Left lobe of liver (tissue), 2 donors: ENCODE results near the gene PTPRM. TPM values are rescaled to one million over a fixed set of nuclear protein-coding genes. Genes with fewer than 3 reads are reported as not detected.

Experiments
- ATAC-seq: fragments of 200-7000 bp; cut with Tn5 transposase; one replicate; pipeline ENCODE4 v1.9.1; 2020; ENCODE audit warnings: mild to moderate bottlenecking, moderate library complexity
- DNase-seq: peaks from one replicate; pipeline ENCODE4 v3.0.0-alpha.2; 2020; ENCODE audit warnings: low spot score
- total RNA-seq: library from RNA; stranded (reverse); gene quantifications from one replicate; pipeline ENCODE4 v1.2.1, GENCODE V29; 2021
- donor health status: DM: no; HTN: no; CAD: no; lungs with moderate emphysema.
- donor health status: DM: no; HTN: yes; CAD: no.

PTPRM gene
- total RNA-seq, 1 donor from 2014 or later: 34.7 TPM

GRCh38 chr18:7624697-7625096, 57.6 kb downstream of the PTPRM start:
- DNase-seq: no peak
- no peak for ATAC-seq

GRCh38 chr18:7626175-7626921, 59.2 kb downstream of the PTPRM start:
- DNase-seq (peak; percentile 58), ATAC-seq (peak; percentile 83)

GRCh38 chr18:7626922-7627440, 59.9 kb downstream of the PTPRM start:
- no peak for DNase-seq
- ATAC-seq: peak; percentile 51

GRCh38 chr18:7629416-7629815, 62.3 kb downstream of the PTPRM start:
- DNase-seq: no peak
- no peak for ATAC-seq

DNA sequence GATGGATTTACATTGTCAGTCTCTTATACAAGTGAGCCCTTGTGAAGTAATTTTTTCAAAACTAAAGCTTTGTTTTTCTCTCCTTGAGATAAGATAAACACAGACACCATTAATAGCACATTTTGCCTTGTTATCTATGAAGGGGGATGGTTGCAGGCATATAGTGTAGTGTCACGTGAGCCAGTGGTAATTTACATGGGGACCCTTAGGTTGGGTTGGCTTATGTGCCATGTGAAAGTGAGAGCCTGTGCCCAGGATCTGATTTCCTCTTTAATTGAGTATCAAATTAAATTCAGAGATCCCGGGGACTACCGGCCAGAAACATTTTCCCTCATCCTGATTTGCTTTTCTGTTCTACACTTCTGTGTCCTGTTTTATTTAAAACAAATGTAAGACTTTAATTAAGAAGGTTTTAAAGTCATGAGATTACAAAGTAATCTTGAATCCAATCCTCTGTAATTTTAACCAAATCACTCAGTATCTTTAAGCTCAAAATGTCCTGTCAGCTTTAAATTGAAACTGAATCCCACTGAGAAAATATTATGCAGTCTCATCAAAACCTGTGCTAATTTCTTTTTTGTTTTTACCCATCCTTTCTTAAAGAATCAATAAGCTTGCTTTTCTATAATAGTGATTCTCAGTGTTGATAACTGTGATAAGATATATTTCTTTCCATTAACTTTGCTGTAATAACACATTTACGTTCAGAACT, 63.8 kb downstream of the PTPRM start:
- no peak for DNase-seq
- no peak for ATAC-seq

GRCh38 chr18:7632152-7633098, 65.3 kb downstream of the PTPRM start:
- ATAC-seq (no peak), DNase-seq (no peak)

- ATAC-seq: no peak
These were observed 66.1 kb downstream of the PTPRM start for GRCh38 chr18:7633171-7633570.

DNA sequence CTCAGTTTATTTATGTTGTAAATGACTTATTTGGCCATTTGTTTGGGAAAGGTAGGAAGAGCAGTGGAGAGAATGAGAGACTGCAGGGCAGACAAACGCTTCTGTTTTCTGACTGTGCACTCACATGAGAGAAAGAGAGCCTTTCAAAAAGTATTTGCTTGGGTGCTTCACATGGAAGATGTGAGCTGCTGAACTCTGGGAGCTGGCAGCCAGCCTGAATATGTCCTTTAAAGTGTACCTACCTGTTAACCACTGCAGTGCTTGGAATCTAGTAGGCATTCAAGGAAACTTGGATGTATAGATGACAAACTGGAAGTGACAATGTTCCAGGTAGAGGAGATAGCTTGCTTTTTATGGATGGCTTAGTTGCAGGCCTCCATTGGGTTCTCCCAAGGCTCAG, 68.8 kb downstream of the PTPRM start:
- ATAC-seq: no peak
- DNase-seq: no peak

More at GRCh38 chr18:7633171-7633570, 66.1 kb downstream of the PTPRM start:
- no peak for DNase-seq

DNA sequence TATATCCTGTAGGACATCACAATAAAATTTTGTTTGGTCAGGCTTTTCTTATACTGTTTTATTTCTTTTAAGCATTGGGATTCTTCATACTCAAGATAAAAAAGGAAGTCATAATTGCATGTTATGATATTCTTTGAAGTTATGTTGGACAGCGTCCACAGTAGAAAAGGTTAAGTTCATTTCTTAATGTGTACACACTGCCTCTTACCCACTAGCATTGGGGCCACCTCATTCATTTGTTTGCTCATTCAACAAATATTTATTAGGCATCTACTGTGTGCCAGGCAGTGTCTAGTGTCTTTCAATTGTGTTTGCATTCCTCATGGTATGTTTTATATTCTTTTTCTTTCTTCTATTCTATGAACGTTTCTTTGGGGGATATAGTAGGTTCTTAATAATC, 70.2 kb downstream of the PTPRM start:
- DNase-seq (no peak), ATAC-seq (peak; percentile 80)

GRCh38 chr18:7638321-7638720, 71.2 kb downstream of the PTPRM start:
- no peak for DNase-seq
- ATAC-seq: no peak

DNA sequence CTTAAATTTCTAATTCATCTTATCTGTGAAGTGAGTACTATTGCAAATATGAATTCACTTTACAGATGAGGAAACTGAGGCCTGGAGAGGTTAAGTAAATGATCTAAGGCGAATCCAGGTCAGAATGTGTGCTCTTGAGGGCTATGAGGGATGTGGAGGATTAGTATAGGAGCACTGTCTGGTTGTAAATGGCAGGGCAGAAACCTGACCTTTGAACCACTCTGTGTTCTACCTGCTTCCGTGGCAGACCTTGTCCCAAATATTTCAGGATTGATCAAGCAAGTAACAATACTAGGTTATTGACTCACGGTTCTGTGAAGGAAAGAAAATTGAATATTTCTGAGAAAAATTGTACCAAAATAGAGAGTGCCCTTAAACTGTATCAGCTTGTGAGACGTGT, 74.7 kb downstream of the PTPRM start:
- no peak for DNase-seq
- peak; percentile 55 for ATAC-seq

DNA sequence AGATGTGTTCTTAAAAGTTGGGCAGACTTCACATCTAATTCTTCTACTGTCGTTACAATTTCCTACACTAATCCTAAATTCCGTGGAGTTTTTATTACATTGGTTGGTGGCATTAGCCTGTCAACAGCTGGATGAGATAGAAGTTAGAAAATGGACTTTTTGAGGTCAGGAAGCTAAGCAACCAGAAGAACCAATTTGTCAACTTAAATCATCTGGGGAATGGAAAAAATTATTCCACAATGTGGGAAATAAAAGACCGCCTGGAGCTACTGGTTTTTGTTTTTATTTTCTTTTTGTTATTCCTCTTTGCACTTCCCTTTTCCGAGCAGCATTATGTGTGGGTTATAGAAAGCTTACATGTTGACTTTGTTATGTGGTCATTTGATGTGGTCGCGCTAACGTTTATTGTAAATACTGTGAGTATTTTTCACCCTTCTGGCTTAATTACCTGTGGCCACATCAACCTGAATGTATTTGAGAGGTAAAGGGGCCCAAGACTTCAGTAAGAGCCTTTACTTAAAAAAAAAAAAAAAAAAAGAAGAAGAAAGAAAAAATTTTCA, 75.3 kb downstream of the PTPRM start:
- no peak for ATAC-seq
- no peak for DNase-seq

GRCh38 chr18:7645756-7646155, 78.6 kb downstream of the PTPRM start:
- ATAC-seq (no peak), DNase-seq (no peak)

DNA sequence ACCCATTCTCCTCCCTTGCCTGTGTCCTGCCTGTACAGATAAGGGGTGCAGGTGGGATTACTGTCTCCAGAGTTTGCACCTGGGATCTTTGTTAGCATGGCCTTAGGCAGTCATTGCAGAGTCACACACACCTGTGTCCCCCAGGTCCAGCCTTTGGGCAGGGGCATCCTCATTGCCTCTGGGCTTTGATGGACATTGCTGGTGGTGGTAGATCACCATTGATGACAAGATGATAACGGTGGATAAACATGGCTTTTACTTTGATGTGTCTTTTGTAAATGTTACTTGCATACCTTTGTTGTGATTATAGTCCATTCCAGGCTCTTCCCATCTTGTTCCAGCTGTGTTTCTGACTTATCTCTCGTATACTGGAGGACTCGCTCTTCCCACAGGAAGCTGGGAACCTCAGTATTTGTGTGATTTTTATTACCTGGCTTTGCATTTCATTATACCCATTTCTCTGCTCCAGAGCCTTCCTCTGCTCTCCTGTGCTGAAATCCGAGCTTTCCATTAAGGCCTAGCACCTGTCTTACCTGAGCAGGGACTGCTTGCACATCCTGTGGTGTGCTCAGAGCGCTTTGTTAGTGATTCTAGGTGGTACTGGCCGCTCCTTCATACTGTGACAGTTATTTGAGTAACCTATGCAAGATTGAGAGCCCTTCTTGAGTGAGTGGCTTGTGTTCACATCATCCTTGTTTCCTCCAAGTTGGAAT, 79.2 kb downstream of the PTPRM start:
- ATAC-seq: no peak
- DNase-seq: no peak

- DNase-seq (no peak), ATAC-seq (no peak)
These were observed 80.4 kb downstream of the PTPRM start for GRCh38 chr18:7647500-7647899.

GRCh38 chr18:7657050-7657449, 89.9 kb downstream of the PTPRM start:
- ATAC-seq (no peak), DNase-seq (no peak)

GRCh38 chr18:7657937-7658336, 90.8 kb downstream of the PTPRM start:
- DNase-seq (no peak), ATAC-seq (peak; percentile 57)

DNA sequence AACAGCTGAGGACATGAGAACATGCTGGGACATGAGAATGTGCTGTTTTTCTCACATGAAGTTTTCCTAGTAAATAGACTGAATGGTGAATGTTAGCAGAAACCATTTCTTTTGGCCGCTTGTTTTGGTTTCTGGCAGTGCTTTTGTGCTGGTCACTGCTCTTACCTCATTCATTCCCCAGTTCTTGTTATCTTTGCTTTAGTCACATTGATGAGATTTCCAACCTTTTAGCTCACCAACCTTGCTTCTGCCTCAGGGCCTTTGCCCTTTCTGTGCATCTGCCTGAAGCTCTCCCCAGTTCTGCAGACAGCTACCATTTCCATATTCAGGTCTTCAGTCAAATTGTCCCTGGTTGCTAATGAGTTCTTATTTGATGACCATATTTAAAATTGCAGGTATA, 91.6 kb downstream of the PTPRM start:
- DNase-seq (no peak), ATAC-seq (no peak)

GRCh38 chr18:7661207-7661606, 94.1 kb downstream of the PTPRM start:
- DNase-seq (no peak), ATAC-seq (no peak)

DNA sequence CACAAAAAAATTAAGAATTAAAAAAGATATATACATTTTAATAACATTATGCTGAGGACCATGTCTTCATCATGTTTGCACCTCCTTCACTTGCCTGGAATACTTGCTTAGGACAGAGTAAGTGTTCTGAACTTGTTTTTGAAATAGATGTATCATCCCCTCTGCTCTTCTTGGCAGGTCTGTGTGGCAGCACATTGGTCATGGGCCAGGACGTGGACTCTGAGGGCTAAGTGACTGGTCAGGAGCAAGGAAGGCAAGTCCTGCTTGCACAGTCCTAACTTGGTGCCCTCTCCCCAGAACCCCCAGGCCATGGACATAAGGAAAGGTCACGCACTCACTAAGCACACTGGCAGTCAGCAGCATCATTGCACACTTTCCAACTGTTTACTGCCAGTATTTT, 95.8 kb downstream of the PTPRM start:
- no peak for ATAC-seq
- DNase-seq: no peak
